OCI-LY1 (cell line): Measurements from ENCODE around the gene GLT8D2.

Experiments used
- H2AFZ ChIP-seq: fragments of 200-600 bp; sonication (generic), shearing (Covaris generic); 2 replicates; pipeline ENCODE4 v1.6.0; 2014; ENCODE audit warnings: antibody characterized with exemption, mild to moderate bottlenecking, low read length
- H3F3A ChIP-seq: fragments of 200-600 bp; sonication (generic), shearing (Covaris generic); 2 replicates; pipeline ENCODE4 v1.6.0; 2014; ENCODE audit warnings: mild to moderate bottlenecking, antibody characterized with exemption, low read length, moderate library complexity; ENCODE audit not compliant: insufficient read depth
- H3K27ac ChIP-seq: fragments of 200-600 bp; sonication (generic); 2 replicates; pipeline ENCODE4 v1.5.1; 2014; ENCODE audit warnings: low read length, mixed run types, mild to moderate bottlenecking, low read depth; ENCODE audit not compliant: poor library complexity, severe bottlenecking
- H3K27me3 ChIP-seq: fragments of 200-600 bp; sonication (generic); 2 replicates; pipeline ENCODE4 v1.6.0; 2014; ENCODE audit warnings: antibody characterized with exemption, mild to moderate bottlenecking, low read length, moderate library complexity; ENCODE audit not compliant: insufficient read depth
- H3K36me3 ChIP-seq: fragments of 200-600 bp; sonication (generic); 2 replicates; pipeline ENCODE4 v1.6.1; 2014; ENCODE audit warnings: mild to moderate bottlenecking, antibody characterized with exemption, low read length, moderate library complexity, mixed read lengths; ENCODE audit not compliant: insufficient read depth
- H3K4me1 ChIP-seq: fragments of 200-600 bp; sonication (generic); 2 replicates; pipeline ENCODE4 v1.5.1; 2014; ENCODE audit warnings: mild to moderate bottlenecking, low read length, moderate library complexity; ENCODE audit not compliant: insufficient read depth, severe bottlenecking
- H3K4me2 ChIP-seq: fragments of 200-600 bp; sonication (generic), shearing (Covaris generic); 2 replicates; pipeline ENCODE4 v1.6.1; 2014; ENCODE audit warnings: low read length
- H3K4me3 ChIP-seq: fragments of 200-600 bp; sonication (generic); 2 replicates; pipeline ENCODE4 v1.5.1; 2014; ENCODE audit warnings: low read length, low read depth, mild to moderate bottlenecking, mixed read lengths; ENCODE audit not compliant: poor library complexity, severe bottlenecking
- H3K79me2 ChIP-seq: fragments of 200-600 bp; shearing (Covaris generic); 2 replicates; pipeline ENCODE4 v1.6.1; 2016; ENCODE audit warnings: mixed run types, low read length, mixed read lengths; ENCODE audit not compliant: insufficient read depth
- H3K9ac ChIP-seq: fragments of 200-600 bp; sonication (generic), shearing (Covaris generic); 2 replicates; pipeline ENCODE4 v1.6.1; 2014; ENCODE audit warnings: mild to moderate bottlenecking, low read length, mixed read lengths
- H3K9me2 ChIP-seq: fragments of 200-600 bp; sonication (generic), shearing (Covaris generic); 2 replicates; pipeline ENCODE4 v1.6.1; 2014; ENCODE audit warnings: low read depth, mild to moderate bottlenecking, low read length, mixed read lengths
- H3K9me3 ChIP-seq: fragments of 200-600 bp; shearing (Covaris generic); 2 replicates; pipeline ENCODE4 v1.6.1; 2014; ENCODE audit warnings: low read length, mixed read lengths
- H4K20me1 ChIP-seq: fragments of 200-600 bp; sonication (generic), shearing (Covaris generic); 2 replicates; pipeline ENCODE4 v1.6.0; 2016; ENCODE audit warnings: mild to moderate bottlenecking, low read length; ENCODE audit not compliant: insufficient read depth
- EZH2 ChIP-seq: fragments of 200-600 bp; sonication (generic), shearing (Covaris generic); IDR thresholded peaks from 2 replicates; pipeline ENCODE4 v1.8.0; 2017; ENCODE audit warnings: borderline replicate concordance, mixed run types, mild to moderate bottlenecking, antibody characterized with exemption, low read length, moderate library complexity, mixed read lengths
- TF ChIP-seq, protein P1 (sequence below): fragments of 200-600 bp; sonication (generic), shearing (Covaris generic); IDR thresholded peaks from 2 replicates; pipeline ENCODE4 v1.5.1; 2017; ENCODE audit warnings: mild to moderate bottlenecking, antibody characterized with exemption, low read length, moderate library complexity, mixed read lengths

The GLT8D2 gene

GRCh38 chr12:103947871-103948555 is 102.0 kb downstream of the GLT8D2 start:
- no peaks in the 10 kb centered on the region for H3F3A ChIP-seq
- no peak overlapping the region for H2AFZ ChIP-seq
- no peaks in the 10 kb centered on the region for H3K9me3 ChIP-seq
- no peak overlapping the region for H3K4me2 ChIP-seq
- no peaks in the 10 kb centered on the region for H3K27me3 ChIP-seq
- no peaks in the 10 kb centered on the region for H3K4me1 ChIP-seq
- TF ChIP-seq, protein P1, sequence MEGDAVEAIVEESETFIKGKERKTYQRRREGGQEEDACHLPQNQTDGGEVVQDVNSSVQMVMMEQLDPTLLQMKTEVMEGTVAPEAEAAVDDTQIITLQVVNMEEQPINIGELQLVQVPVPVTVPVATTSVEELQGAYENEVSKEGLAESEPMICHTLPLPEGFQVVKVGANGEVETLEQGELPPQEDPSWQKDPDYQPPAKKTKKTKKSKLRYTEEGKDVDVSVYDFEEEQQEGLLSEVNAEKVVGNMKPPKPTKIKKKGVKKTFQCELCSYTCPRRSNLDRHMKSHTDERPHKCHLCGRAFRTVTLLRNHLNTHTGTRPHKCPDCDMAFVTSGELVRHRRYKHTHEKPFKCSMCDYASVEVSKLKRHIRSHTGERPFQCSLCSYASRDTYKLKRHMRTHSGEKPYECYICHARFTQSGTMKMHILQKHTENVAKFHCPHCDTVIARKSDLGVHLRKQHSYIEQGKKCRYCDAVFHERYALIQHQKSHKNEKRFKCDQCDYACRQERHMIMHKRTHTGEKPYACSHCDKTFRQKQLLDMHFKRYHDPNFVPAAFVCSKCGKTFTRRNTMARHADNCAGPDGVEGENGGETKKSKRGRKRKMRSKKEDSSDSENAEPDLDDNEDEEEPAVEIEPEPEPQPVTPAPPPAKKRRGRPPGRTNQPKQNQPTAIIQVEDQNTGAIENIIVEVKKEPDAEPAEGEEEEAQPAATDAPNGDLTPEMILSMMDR, result no peak
- no peak for TF ChIP-seq EZH2
- no peaks in the 10 kb centered on the region for H3K79me2 ChIP-seq
- H3K9me2 ChIP-seq, result no peaks in the 10 kb centered on the region
- peaks cover 97% of the 10 kb centered on the region for H3K36me3 ChIP-seq
- no peak overlapping the region for H3K27ac ChIP-seq
- H3K4me3 ChIP-seq, result no peak overlapping the region
- no peaks in the 10 kb centered on the region for H4K20me1 ChIP-seq
- no peak overlapping the region for H3K9ac ChIP-seq

DNA sequence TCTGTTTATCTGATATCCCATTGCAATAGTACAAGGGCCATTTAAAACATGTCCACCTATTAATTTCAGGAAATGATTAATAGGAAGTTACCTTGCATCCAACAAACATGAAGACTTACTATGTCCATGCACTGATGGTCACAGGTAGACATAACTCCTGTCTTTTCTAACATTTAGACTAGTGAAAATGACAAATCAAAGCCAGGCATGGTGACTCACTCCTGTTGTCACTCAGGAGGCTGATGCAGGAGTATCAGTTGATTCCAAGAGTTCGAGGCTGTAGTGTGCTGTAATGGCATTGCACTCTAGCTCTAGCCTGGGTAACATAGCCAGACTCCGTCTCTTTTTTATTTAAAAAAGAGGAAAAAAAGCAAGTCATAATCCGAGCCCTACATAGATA is 105.0 kb downstream of the GLT8D2 start:
- H3K27me3 ChIP-seq, result no peaks in the 10 kb centered on the region
- no peaks in the 10 kb centered on the region for H4K20me1 ChIP-seq
- no peak overlapping the region for H3K9ac ChIP-seq
- no peaks in the 10 kb centered on the region for H3K9me2 ChIP-seq
- H3K4me2 ChIP-seq, result no peak overlapping the region
- no peaks in the 10 kb centered on the region for H3F3A ChIP-seq
- H3K79me2 ChIP-seq, result no peaks in the 10 kb centered on the region
- no peak overlapping the region for H3K27ac ChIP-seq
- H2AFZ ChIP-seq, result no peak overlapping the region
- TF ChIP-seq, protein P1, result no peak
- no peak for TF ChIP-seq EZH2
- H3K36me3 ChIP-seq, result peaks cover 97% of the 10 kb centered on the region
- no peak overlapping the region for H3K4me3 ChIP-seq
- H3K9me3 ChIP-seq, result no peaks in the 10 kb centered on the region
- no peaks in the 10 kb centered on the region for H3K4me1 ChIP-seq
